ENCODE measurements around the gene RRP1. TPM values are rescaled to one million over a fixed set of nuclear protein-coding genes. Genes with fewer than 3 reads are reported as not detected.

Gene RRP1
- total and polyA plus RNA-seq, 9 of the 15 experiments (the other 6 are each of a cell fraction or from before 2014, with no cell fraction given) = 0.89 to 105 (median 51.6) TPM

- Histone ChIP-seq H3K4me3 (no peak overlapping the region), H3K27ac (ENCODE audit: extremely low read depth, low read depth, low read length) (no peak overlapping the region), H3K9me1 (ENCODE audit: control insufficient read depth, insufficient read depth, low read length) (peaks cover 8% of the 10 kb centered on the region), H2AFZ (ENCODE audit: low read depth, low read length) (no peak overlapping the region), H3K79me2 (ENCODE audit: control insufficient read depth, insufficient read depth, low read length) (peaks cover 8% of the 10 kb centered on the region), H3K4me2 (ENCODE audit: insufficient read depth, low read length) (no peak overlapping the region), H4K20me1 (replicated peaks; ENCODE audit: control insufficient read depth, insufficient read depth, low read length) (no peaks in the 10 kb centered on the region), H3K36me3 (ENCODE audit: control insufficient read depth, insufficient read depth, low read length) (peaks cover 28% of the 10 kb centered on the region), H3K9me3 (replicated peaks; ENCODE audit: control insufficient read depth, insufficient read depth, low read depth, low read length) (no peaks in the 10 kb centered on the region), H3K9ac (ENCODE audit: insufficient read depth in 1 of 2, low read depth in 2 of 2, low read length in 2 of 2) (peak overlapping the region in 1 of 2 experiments; percentile 53; a peak in 1 of 4 replicates), H3K4me1 (replicated peaks in 1 of 2; ENCODE audit: control insufficient read depth in 2 of 2, insufficient read depth in 2 of 2, low read length in 2 of 2) (peaks cover 35 to 63% of the 10 kb centered on the region in 2 experiments), H3K27me3 (ENCODE audit: control insufficient read depth in 2 of 2, insufficient read depth in 2 of 2, low read length in 2 of 2) (no peaks in the 10 kb centered on the region)
- POLR2A ChIA-PET = interaction anchor here (0.9 to 1.4 kb wide), 2 partner anchors 13 to 82 kb away, joined by 3 to 4 read pairs; no protein-coding TSS in a partner anchor
- no peak for TF ChIP-seq ETV6 (IDR thresholded peaks at IDR 0.05; ENCODE audit: borderline replicate concordance in 1 of 2, low read depth in 2 of 2, low read length in 1 of 2)
- no peak for TF ChIP-seq ETV6 (CRISPR knock-in tag; IDR thresholded peaks at IDR 0.05; ENCODE audit: borderline replicate concordance)
- peak; percentile 75 for TF ChIP-seq PKNOX1 (IDR thresholded peaks at IDR 0.05)
- TF ChIP-seq POLR2G (IDR thresholded peaks at IDR 0.05; ENCODE audit: low read depth, low read length) = peak; percentile 57; the same call in 1 of the 2 replicates
- no peak for TF ChIP-seq SLC30A9 (CRISPR knock-in tag; IDR thresholded peaks at IDR 0.05)
- no peak for TF ChIP-seq THRB (CRISPR knock-in tag; conservative IDR thresholded peaks at IDR 0.05)
- TF ChIP-seq DPF2 (IDR thresholded peaks at IDR 0.05) = no peak
- TF ChIP-seq NR2C2 (CRISPR knock-in tag; IDR thresholded peaks at IDR 0.05) = no peak
- no peak for TF ChIP-seq NR2C2 (tag; IDR thresholded peaks at IDR 0.05)
- TF ChIP-seq BCLAF1 (IDR thresholded peaks at IDR 0.05; ENCODE audit: borderline replicate concordance in 1 of 2, control insufficient read depth in 1 of 2, low read depth in 2 of 2, low read length in 1 of 2) = no peak
- TF ChIP-seq RBM34 (IDR thresholded peaks at IDR 0.05; ENCODE audit: borderline replicate concordance, insufficient read depth, low read length) = no peak
- TF ChIP-seq DNMT1 (IDR thresholded peaks at IDR 0.05) = no peak
- no peak for TF ChIP-seq RBM39 (optimal IDR thresholded peaks at IDR 0.05; ENCODE audit: low read depth, low read length)
- no peak for TF ChIP-seq CBFA2T3 (IDR thresholded peaks at IDR 0.05)
- TF ChIP-seq PTRF (tag; IDR thresholded peaks at IDR 0.05) = no peak
- no peak for TF ChIP-seq HBP1 (CRISPR knock-in tag; IDR thresholded peaks at IDR 0.05)
- BruUV-seq (replicated peaks) = no TSS peak
- in situ Hi-C loops (cut with MboI) = no loop called here
- 85% methylated on average over 21 of the region's 21 CpGs for WGBS (ENCODE audit: insufficient coverage, low coverage, missing lambda C conversion rate)
- CTCF ChIA-PET (ENCODE audit: low intra/inter-chr PET ratio) = no interaction called here
- FAIRE-seq (no peak), ATAC-seq (no peak), DNase-seq (ENCODE audit: extremely low read depth in 1 of 4, low spot score in 3 of 4) (no peak)
- intact Hi-C loops (cut with micrococcal nuclease) = no loop called here
These were observed 19.2 kb upstream of the RRP1 start for GRCh38 chr21:43770066-43770655.

Measured in K562 (cell line).